Measurements from ENCODE around the gene METTL17.

DNA sequence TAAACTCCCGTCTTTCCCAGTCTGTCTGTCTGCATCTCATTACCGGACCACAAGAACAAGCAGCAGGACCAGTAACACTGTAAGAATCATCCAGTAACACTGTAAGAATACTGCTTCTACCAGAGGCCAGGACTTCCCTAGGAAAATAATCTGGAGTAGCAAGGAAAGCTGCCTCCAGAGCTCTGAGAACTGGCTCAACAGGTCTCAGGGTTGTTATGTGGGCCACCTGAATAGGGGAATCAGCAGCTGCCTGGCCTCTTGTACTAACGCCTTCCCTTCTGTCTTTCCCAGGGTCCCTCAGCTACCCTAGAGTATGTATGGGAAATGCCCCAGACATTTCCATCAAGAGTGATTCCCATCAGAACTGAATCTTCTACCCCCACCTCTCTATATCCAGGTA is 8.4 kb downstream of the METTL17 start:
- TF ChIP-seq POLR2A (IDR thresholded peaks at IDR 0.05; ENCODE audit: low read depth, low read length) (no peak), TAF1 (IDR thresholded peaks at IDR 0.05; ENCODE audit: low read depth, low read length) (no peak)
